Ishikawa (cell line): ENCODE results near the gene ARID1B.

ENCODE experiments used
- RAD21 ChIP-seq: IDR thresholded peaks from 2 replicates; pipeline ENCODE4 v1.6.1; 2012; ENCODE audit warnings: low read depth
- REST ChIP-seq: IDR thresholded peaks from 2 replicates; pipeline ENCODE4 v1.6.1; 2012; ENCODE audit warnings: low read depth, mild to moderate bottlenecking
- TAF1 ChIP-seq: IDR thresholded peaks from 2 replicates; pipeline ENCODE4 v1.6.1; 2012; ENCODE audit warnings: low read depth, mild to moderate bottlenecking
- YY1 ChIP-seq: IDR thresholded peaks from 2 replicates; pipeline ENCODE4 v1.6.1; 2012; ENCODE audit warnings: low read depth

- TF ChIP-seq REST (no peak), RAD21 (no peak), YY1 (no peak), TAF1 (no peak)
Observed at GRCh38 chr6:156787569-156788492, 10.7 kb downstream of the ARID1B start.
